Astrocyte of the spinal cord (primary cell): ENCODE results near the gene MAP2K6.
A peak's percentile ranks its signal among the peaks of the same experiment; 100 is the strongest.

Experiments
- DNase-seq: peaks from one replicate; pipeline ENCODE4 v3.0.0; 2011; ENCODE audit warnings: low read depth, low spot score
- H3K4me3 ChIP-seq: 2 replicates; pipeline ENCODE4 v1.5.1; 2011; ENCODE audit warnings: low read depth, mild to moderate bottlenecking, low read length, moderate library complexity
- in situ Hi-C: cut with HindIII; loops from 2 replicates; pipeline ENCODE4 v1.10.0; 2017; ENCODE audit warnings: low sequenced_read_pairs
- TF ChIP-seq, protein P1 (sequence below): IDR thresholded peaks from 2 replicates; pipeline ENCODE4 v1.5.1; 2012; ENCODE audit warnings: low read depth, mild to moderate bottlenecking, low read length, inconsistent platforms

MAP2K6 gene

GRCh38 chr17:69558796-69559195 lies 144.3 kb downstream of the MAP2K6 start:
- in situ Hi-C loops, result no loop called here
- no peak overlapping the region for H3K4me3 ChIP-seq
- TF ChIP-seq, protein P1, sequence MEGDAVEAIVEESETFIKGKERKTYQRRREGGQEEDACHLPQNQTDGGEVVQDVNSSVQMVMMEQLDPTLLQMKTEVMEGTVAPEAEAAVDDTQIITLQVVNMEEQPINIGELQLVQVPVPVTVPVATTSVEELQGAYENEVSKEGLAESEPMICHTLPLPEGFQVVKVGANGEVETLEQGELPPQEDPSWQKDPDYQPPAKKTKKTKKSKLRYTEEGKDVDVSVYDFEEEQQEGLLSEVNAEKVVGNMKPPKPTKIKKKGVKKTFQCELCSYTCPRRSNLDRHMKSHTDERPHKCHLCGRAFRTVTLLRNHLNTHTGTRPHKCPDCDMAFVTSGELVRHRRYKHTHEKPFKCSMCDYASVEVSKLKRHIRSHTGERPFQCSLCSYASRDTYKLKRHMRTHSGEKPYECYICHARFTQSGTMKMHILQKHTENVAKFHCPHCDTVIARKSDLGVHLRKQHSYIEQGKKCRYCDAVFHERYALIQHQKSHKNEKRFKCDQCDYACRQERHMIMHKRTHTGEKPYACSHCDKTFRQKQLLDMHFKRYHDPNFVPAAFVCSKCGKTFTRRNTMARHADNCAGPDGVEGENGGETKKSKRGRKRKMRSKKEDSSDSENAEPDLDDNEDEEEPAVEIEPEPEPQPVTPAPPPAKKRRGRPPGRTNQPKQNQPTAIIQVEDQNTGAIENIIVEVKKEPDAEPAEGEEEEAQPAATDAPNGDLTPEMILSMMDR, result no peak
- no peak for DNase-seq

GRCh38 chr17:69560987-69561441 lies 146.5 kb downstream of the MAP2K6 start:
- TF ChIP-seq, protein P1, result no peak
- in situ Hi-C loops, result no loop called here
- no peak overlapping the region for H3K4me3 ChIP-seq
- no peak for DNase-seq

DNA sequence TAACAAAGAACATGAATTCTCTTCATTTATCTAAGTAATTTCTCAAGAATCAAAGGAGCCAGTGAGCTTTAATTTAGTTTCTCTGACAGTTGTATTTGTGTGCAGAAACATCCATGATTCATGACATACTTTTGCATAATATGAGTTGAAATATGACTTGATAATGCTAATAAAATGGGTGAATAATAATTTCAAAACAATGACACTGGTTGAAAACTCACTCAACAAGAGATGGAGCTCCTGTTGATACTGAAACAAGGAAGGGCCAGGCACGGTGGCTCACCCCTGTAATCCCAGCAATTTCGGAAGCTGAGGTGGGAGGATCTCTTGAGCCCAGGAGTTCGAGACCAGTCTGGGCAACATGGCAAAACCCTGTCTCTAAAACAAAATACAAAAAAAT lies 147.0 kb downstream of the MAP2K6 start:
- DNase-seq, result no peak
- H3K4me3 ChIP-seq, result no peak overlapping the region
- in situ Hi-C loops, result no loop called here
- TF ChIP-seq, protein P1, result no peak

- no peak overlapping the region for H3K4me3 ChIP-seq
- in situ Hi-C loops, result no loop called here
- TF ChIP-seq, protein P1, result no peak
- no peak for DNase-seq
These were observed 150.9 kb downstream of the MAP2K6 start for GRCh38 chr17:69565447-69565846.

GRCh38 chr17:69567130-69567529 lies 152.6 kb downstream of the MAP2K6 start:
- H3K4me3 ChIP-seq, result no peak overlapping the region
- in situ Hi-C loops, result no loop called here
- DNase-seq, result peak; percentile 13
- TF ChIP-seq, protein P1, result no peak

DNA sequence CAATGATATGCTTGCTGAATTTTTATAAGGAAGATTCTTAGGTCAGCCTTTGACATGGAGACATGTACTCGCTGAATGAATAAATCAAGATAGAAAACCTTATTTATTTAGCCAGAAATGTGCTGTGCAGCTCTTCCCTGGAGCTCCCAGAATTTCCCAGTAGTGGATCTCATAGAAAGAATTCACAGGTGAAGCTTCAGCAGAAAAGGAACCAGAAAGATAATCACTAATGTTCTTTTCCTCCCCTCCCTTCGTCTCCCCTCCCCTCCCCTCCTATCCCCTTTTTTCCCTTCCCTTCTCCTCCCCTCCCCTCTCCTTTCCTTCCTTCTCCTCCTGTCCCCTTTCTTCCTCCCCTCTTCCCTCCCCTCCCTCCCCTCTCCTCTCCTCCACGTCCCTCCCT lies 158.2 kb downstream of the MAP2K6 start:
- TF ChIP-seq, protein P1, result no peak
- no peak for DNase-seq
- in situ Hi-C loops, result no loop called here
- no peak overlapping the region for H3K4me3 ChIP-seq

- H3K4me3 ChIP-seq, result no peak overlapping the region
- in situ Hi-C loops, result no loop called here
- DNase-seq, result no peak
- TF ChIP-seq, protein P1, result no peak
These were observed 158.9 kb downstream of the MAP2K6 start for GRCh38 chr17:69573396-69573795.
